HS-5 (cell line): ENCODE data around the gene SOX13.

Source experiments
- DNase-seq: peaks from one replicate; pipeline ENCODE4 v3.0.0-alpha.2; 2012; ENCODE audit warnings: low read depth

Gene SOX13

DNA sequence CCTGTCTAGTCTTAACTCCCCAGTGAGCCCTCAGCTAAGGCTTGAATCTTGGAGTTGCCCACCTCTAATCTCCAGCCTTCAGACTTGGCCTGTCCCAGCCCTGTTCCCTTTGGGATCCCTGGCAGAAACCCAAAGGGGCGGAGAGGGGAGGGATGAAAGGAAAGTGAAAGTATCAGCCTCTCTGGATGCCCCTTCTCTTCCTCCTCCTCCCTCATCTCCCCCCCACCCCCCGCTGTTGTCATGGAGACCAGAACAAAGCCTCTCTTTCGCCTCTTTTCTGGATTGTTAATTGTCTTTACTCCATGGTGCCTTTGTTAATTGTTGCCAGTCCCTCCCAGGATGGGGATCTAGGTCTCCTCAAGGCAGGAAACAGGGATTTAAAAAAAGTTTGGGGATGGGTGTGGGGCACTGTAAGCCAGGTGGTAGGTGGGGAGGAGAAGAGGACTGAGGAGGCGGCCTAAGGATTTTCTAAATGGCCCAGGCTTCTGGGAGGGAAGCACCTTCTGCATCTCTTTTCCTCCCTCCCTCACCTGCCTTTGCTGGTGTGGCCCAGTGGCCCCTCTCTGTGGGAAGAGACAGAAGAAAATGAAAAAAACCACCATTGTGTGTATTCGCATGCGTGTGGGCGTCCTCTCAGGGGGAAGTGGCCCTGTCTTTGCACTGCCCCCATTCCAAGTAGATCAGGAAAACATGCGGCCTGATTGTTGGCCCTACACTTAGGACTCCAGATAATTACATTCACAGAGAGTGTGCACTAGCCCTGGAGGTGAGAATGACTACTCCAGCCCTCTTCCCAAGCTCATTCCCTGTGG lies 7.5 kb upstream of the SOX13 start:
- DNase-seq, result no peak

DNA sequence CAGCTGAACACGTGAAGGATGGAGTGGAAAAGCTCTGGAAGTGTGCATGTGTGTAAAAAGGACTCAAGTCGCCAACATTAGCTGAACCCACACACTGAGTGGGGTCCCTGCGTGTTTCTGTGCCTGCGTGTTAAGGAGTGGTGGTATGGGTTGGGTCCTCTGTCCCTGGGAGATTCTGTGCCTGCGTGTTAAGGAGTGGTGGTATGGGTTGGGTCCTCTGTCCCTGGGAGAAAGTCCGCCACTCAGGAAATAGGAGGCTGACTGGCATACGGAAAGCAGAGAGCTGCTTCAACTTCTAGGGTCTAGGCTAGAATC lies 7.0 kb upstream of the SOX13 start:
- no peak for DNase-seq

DNA sequence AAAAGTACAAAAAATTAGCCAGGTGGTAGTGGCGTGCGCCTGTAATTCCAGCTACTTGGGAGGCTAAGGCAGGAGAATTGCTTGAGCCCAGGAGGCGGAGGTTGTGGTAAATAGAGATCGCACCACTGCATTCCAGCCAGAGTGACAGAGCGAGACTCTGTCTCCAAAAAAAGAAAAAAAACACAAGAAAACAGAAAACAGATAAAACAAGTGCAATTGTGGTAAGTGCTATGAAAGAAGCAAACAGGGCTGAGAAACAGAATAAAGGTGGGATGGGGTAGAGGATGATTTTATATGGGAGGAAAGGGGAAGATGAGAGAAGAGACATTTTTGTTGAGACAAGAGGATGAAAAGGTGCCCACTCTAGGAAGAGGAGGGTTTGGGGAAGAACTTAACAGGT lies 5.0 kb upstream of the SOX13 start:
- DNase-seq, result no peak

DNA sequence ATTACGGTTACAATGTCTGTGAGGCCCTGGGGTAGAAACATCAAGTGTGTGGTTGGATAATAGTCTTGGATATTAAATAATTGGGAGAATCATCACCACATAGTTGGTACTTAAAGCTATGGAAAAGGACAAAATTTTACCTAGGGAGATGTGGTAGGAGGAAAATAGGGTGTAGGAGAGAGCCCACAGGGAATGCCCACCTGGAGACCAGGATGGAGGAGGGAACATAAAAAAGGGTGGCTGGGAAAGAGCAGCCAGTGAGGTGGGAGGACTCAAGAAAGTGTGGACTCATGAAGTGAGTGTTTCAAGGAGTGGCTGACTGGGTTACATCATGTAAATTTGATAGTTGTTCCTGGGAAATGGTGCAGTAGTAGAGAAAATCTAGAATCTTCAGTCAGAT lies 3.0 kb upstream of the SOX13 start:
- no peak for DNase-seq

DNA sequence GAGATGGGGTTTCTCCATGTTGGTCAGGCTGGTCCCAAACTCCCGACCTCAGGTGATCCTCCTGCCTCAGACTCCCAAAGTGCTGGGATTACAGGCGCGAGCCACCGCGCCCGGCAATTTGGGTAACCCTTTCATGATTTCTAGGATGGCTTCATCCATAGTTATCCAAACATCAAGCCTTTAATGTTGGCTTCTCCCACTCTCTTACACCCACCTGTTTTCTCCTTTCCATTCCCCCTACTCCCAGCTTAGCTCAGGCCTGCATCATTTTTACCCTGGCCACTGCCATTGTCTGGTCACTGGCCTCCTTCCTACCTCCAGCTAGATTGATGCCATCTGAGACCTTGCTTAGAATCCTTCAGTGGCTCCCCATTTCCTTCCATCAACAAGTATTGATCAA lies 2.0 kb upstream of the SOX13 start:
- DNase-seq, result no peak

DNA sequence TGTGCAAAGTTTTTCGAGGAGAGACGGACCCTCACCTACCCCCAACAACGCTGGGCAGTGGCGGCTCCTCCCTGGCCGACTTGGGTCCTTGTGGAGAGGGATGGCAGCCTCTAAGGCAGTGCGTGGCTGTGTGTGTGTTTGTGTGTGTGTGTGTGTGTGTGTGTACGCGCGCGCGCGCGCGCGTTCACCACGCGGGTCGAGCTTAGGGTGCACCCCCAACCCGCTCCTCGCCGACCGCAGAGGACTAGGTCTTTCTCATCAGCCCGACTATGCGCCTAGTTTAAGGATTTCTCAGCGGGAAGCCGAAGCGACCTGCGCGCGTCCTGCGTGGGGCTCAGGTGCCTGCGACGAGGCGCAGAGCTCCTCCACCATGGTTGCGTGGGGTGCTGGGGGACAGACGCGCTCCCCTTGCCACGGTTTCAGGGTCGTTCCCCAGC lies 940 bp downstream of the SOX13 start:
- DNase-seq, result no peak

DNA sequence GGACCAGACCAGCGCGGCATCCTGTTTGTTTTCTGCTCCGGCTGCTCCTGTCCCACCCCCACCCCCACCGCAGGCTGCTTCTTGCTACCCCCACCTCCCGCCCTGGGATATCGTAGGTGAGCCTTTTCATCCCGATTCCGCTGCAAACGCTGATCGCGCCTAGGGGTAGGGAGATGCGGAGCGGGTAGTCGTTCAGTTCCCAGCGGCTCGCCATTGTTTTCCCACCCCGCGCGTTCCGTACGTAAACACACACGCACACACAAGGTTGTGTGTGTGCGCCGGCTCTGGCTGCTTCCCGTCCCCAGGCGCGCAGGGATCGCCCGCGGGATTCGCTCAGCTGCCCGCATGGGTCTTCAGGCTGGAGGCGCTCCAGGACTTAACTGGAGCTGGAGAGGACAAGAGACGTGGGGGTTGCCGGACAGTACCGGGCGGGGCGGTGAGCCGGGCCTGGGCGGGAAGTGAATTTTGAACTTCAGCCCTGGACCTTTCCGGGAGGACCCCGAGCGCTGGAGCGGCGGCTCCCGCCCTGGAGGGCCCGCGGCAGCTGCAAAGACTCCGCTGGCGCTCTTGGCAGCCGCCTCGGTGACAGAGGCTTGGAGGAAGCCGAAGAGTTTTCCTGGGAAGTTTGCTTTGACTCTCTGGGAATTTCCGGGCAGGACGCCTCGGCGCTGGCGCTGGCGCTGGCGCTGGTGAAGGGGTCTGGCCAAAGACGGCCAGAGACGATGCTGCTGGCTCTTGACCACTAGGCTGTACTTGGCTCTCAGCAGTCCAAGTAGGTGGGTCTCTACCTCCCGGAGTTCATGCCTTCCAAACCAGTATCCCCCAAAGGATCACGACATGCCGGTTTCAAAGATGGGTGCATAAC lies 1.6 kb downstream of the SOX13 start:
- DNase-seq, result no peak

DNA sequence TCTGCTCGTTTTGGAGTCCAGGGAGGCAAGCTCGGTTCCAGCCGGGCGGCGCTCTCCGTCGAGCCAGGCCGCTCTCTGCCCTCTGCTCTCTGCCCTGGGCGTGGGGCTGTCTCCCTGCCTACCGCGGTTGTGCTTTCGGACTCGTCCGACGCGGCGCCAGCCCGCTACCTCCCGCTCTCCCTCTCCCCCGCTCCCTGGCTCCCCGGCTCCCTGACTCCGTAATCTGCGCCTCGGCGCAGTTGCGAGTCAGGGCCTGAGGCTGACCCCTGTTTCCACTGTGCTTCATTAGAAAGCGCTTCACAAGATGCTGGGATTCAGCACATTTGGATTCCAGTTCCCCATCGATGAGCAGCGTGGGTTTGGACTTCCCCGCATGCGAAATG lies 2.2 kb downstream of the SOX13 start:
- no peak for DNase-seq

DNA sequence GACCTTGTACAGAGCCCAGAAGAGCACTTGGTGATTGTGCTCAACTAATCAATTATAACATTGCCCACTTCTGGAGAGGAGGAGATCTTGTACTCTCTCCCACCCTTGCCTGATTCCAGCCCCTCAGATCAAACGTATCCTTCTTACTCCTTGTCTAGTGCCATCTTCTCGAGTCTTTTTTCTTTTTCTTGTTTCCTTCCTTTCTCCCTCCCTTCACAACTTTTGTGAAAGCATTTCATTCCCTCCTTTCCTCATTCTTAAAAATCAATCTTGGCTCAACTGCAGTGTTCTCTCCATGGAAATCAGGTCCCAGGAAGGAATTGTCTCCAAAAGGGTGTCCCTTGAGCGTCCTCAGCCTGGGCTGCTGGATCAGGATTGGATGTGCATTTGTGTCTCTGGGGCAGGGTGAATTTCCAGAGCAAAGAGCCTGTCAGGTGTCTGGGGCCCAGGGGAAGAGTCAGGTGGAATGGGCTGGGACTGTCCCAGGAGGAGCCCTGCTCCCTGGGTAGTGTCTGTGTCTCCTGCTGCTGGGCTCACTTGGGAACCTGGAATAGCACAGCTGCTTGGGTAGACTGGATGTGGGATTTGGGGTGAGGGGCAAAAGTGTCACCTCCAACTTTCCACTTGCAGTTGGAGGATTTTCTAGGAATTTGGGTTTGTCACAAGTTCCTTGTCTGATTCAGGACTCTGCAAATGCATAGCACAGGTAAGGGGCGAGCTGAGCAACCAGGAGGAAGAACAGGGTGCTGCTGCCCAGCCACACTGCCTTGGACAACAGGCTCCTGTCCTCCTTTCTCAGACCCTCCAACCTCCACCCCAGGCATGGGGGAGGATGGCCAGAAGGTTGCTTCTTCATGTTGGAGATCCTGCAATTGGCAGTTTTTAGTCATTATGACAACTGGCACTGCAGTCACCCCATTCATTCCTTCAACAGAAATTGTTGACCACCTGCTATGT lies 3.3 kb downstream of the SOX13 start:
- no peak for DNase-seq

DNA sequence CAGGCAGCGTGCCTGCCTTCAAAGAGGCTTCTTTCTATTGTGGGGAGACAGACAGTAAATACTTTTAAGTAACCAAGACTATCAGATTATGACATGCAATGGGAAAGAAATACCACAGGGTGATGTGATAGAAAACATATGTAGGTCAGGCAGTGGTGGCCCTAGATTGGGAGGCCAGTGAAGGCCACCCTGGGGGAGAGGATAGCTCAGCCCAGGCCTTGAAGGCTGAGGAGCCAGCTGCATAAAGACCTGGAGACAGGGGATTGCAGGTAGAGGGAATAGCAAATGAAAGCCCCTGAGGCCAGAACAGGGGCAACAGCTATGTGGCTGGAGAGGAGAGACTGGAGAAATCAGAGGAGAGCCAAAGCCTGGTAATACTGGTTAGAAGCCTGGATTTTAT lies 4.0 kb downstream of the SOX13 start:
- no peak for DNase-seq

DNA sequence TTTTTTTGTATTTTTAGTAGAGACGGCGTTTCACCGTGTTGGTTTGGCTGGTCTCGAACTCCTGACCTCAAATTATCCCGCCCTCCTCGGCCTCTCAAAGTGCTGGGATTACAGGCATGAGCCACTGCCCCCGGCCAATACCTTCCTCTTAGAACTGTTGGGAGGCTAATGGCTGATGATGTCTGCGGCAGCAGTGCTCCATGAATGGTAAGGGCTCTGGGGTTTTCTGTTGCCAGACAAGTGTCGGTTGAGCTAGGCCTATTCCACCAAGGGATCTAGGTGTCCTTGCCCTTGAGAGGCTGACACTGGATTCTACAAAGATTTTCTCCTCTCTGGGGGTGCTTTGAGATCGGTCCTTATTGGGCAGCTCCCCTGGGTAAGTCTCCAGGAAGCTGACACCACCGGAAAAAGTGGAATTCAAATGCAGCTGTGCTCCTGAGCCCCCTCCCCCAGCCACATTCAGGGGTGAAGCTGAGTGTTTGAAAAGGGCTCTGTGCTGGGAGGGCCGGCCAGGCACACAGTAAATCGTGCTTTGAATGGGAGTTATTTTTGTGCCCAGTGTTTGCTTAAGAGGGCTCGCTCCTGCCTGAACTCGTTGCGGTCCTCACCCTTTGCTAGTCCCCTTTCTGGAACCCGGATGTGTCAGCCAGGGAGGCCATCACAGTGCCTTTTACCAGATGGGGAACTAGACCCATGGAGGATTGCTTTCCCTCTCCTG lies 5.2 kb downstream of the SOX13 start:
- no peak for DNase-seq

DNA sequence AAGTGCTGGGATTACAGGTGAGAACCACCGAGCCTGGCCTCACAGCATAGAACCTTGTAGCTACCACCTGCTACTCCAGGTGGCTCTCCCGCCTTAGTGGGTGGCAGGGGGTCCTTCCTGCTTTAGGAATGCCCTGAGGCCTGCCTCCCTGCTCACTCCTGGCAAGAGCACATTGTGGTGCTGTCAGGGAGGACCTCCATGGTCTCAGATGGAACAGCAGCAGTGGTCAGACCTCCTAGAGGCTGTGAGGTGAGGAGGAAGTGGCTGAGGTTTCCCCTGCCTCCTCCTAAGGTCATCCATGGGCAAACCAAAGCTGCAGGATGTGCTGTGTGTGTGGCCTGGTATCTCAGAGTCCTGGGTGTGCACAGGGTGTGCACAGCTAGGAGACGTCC lies 6.7 kb downstream of the SOX13 start:
- DNase-seq, result no peak

DNA sequence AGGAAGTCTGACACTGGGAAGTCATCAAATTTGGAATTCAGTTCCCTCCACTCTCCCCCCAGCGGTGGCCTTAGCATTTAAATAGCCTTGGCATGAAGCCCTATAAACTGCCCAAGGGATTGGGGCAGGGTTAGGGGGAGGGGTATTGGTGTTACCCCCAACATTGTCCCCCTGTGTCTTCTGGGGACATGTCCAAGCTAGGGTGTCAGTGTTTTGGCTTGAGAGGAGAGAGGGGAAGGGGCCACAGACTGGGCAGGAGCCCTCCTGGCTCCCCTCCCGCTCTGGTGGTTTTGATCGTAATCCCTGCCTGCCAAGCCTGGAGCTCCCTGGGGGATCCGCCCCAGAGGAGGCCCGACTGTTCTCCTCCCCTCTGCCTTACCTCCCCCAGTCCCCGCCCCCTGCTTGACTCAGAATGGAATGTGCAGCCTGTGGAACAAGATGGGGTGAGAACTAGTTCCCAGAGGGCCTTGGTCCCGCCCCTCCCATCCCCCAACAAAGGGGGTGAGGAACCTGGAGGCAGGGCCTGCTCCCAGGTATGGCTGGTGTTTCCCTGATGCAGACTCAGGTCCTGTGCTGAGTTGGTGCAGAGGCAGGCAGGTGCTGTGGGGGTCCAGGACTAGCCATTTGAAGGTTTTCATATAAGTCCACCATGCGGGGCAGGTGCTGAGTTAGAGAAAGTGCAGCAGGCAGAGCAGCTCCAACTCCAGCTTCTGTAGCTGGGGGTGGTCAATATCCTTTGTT lies 7.4 kb downstream of the SOX13 start:
- DNase-seq, result no peak

DNA sequence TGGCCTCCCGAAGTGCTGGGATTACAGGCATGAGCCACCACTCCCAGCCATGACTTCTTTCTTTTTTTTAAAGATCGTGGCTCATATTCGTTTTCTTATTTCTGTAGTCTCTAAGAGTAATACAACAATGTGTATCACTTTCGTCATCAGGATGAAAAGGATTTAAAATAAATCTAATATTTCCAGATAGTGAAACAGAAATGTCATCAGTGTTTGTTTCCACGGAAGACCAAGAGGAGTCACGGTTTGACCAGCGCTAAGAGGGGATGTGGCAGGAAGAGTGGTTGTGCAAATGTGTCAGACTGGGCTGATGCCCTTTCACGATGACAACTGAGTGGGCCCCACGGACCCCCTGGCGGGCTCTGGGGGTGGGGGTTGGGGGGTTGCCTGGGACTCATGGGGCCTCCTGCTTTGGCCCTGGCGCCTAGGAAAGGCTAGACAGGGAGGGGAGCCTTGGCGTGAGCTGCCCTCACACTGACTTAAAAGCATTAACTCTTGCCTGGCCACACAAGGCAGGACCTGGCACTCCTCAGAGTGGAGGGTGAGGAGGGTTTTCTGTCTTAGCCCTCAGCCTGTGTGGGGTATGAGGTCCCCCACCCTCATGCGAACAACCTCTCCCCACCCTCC lies 8.4 kb downstream of the SOX13 start:
- no peak for DNase-seq

DNA sequence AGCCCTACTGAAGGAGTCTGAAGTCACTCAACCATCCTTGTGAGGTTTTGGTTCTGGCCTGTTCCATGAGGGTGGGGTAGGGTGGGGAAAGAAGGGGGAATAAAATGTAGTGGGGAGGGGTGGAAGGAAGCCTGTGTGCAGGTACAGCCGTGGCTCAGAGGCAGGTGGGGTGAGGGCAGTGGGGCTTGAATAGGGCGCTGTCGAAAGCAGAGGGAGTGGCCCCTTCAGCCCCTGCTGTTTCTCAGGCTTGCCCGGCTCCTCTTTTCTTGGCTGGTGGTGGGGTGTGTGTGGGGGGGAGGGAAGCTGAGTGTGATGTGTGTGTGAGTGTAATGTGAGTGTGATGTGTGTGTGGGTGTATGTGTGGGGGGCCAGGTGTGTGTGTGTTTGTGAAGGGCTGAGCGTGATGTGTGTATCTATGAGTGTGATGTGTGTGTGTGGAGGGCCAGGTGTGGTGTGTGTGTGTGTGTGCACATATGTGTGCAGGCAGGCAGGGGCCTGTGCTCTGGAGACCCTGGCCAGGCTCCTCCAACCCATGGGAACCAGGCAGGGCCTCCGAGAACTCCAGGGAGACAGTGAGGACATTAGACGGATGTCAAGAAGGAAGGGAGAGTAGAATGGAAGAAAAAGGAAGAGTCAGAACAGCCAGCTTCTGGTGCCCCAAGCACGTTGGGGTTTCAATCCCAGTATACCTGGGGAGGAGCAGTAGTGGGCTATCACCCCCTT lies 9.0 kb downstream of the SOX13 start:
- DNase-seq, result no peak

DNA sequence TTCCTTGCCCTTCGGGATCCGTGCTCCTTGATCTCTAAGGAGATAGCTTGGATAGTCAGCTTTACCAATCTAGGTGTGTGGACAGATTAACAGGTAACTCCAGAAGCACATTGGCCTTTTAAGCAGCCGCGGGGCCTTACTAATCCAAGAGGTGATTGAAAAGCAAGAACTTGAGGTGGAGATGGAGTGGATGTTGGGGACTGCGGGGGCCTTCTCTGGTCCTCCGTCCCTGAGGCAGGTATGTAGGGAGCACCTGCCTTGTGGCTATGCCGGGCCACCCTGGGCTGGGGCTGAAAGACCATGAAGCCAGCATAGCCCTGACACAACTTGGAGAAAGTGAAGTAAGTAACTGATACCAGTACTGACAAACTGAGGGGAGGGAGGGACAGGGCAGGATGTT lies 10.6 kb downstream of the SOX13 start:
- DNase-seq, result no peak

DNA sequence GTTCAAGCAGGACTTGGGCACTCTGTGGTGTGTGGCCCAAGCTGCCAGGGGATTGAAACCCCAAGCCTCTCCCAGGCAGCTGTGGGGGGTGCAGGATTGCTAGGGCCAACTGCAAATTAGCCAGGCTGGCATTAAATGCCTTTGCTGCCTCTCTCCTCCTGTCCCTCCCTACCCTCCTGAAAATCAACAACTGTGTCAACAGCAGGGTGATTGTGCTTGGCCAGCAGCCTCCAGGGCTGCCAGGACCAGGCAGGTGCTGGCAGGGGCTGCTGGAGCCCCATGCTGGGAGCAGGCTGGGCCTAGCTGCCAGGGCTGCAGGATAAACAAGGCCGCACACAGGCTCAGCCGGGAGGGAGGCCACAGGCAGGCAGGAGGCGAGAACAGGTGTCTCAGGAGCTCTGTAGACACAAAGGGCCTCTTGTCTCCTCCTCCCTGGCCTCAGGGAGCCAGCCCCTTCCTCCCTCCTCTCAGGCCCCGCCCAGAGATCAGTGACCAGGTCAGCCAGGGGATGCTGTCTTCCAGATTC lies 11.4 kb downstream of the SOX13 start:
- DNase-seq, result no peak

DNA sequence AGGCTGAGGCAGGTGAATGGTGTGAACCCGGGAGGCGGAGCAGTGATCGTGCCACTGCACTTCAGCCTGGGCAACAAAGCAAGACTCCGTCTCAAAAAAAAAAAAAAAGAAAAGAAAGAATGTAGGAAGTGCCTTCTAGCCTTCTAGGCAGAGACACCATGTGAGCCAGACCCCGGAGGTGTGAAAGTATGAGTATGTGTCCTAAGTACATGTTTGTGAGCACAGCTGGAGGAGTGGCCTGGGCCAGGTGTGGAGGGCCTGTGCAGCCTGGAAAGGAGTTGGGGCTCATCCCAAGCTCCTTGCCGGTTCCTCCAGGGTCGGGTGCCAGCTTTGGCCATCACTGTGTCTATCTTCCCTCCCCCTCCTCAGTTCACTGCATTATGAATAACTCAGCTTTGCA lies 13.0 kb downstream of the SOX13 start:
- DNase-seq, result no peak

DNA sequence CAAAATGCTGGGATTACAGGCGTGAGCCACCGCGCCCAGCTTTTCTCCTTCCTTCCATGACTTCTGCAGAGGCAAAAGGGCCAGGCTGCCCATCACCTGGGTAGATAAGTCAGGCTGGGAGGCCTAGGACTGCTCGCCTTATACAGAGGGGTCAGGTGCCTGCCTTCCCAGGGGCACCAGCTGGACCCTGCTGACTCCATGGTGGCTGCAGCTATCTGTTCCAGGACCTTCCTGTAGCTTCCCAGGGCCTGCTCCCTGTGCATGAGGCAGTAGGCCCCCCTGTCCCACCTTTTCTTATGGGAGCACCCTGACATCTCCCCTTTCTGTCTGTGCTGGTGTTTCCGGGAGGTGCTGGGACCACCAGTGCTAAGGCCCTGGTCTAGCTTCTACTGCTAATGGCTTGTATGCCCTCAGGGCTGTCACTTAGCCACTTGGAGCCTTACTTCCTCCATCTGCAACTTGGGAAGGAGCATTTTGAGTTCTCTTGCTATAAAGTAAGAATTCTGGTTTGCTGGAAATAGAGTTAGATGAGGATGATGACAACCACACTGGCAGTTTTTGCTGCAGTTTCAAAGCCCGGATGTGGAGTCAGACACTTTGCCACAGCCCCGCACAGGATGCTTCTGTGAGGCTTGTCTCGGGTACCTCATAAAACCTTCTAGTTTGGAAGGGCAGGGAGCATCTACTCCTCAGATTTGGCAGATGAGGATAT lies 14.4 kb downstream of the SOX13 start:
- no peak for DNase-seq
